Renal pelvis (tissue), 4 donors: ENCODE data around the gene RTCA. TPM values are rescaled to one million over a fixed set of nuclear protein-coding genes. Genes with fewer than 3 reads are reported as not detected.
A peak's percentile ranks its signal among the peaks of the same experiment; 100 is the strongest.
"Not testable (repeated sequence)": the region's sequence is repeated elsewhere in the genome, so short reads cannot be mapped to it uniquely, and the experiment has no call there.

ENCODE experiments used
- DNase-seq: peaks from one replicate; pipeline ENCODE4 v3.0.0-alpha.2; 2013
- polyA plus RNA-seq, 3 donors: library from polyadenylated mRNA; unstranded; fragments of 120-200 nt; gene quantifications; one replicate each; pipeline ENCODE4 v1.2.1, GENCODE V29; 2013; ENCODE audit not compliant: insufficient read length in 3 of 3

RTCA gene
- polyA plus RNA-seq, 3 donors = 27.5 to 41.1 (median 36.5) TPM

- no peak for DNase-seq
Observed at GRCh38 chr1:100250807-100251206, 15.2 kb upstream of the RTCA start.

DNA sequence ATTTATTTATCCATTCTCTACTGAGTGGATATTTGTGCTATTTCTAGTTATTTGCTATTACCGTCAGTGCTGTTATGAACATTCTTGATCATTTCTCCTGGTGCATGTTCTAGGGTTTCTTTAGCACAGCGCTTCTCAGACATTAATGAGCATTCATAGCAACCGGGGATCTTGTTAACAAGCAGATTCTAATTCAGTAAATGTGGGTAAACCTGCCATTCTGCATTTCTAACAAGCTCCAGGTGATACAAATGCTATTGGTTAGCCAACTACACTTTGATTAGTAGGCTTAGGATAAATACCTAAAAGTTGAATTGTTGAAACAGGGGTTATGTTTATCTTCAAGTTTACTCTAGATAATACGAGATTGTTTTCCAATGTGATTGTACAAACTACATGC lies 13.1 kb upstream of the RTCA start:
- DNase-seq = no peak

DNA sequence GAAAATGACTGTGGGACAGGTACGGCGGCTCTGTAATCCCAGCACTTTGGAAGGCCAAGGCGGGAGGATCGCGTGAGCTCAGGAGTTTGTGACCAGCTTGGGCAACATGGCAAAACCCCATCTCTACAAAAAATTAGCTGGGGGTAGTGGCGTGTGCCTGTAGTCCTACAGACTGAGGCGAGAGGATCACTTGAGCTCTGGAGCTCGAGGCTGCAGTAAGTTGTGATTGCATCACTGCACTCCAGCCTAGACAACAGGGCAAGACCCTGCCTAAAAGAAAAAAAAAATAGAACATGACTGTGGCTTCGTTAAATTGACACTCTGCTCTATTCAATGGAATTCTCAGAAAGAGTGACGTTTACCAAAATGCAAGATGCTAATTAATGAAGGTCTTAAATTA lies 12.5 kb upstream of the RTCA start:
- DNase-seq = no peak

GRCh38 chr1:100256273-100256672 lies 9.7 kb upstream of the RTCA start:
- not testable (repeated sequence) for DNase-seq

DNA sequence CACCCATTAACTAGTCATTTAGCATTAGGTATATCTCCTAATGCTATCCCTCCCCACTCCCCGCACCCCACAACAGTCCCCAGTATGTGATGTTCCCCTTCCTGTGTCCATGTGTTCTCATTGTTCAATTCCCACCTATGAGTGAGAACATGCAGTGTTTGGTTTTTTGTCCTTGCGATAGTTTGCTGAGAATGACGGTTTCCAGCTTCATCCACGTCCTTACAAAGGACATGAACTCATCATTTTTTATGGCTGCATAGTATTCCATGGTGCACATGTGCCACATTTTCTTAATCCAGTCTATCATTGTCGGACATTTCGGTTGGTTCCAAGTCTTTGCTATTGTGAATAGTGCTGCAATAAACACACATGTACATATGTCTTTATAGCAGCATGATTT lies 7.6 kb upstream of the RTCA start:
- not testable (repeated sequence) for DNase-seq

DNA sequence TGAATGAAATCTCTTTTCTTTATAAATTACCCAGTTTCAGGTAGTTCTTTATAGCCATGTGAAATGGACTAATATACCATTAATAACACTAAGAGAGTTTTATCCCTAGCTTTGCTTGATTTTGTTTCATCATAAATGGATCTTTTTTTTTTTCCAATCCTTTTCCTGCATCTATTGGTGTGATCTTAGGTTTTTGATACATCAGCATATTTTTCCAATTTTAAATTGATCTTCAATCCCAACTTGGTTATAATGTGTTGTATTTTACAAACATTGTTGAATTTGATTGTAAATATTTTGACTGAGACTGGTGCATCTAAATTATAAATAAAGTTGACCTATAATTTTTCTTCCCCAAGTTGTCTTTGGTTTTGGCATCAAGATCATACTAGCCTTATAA lies 4.3 kb upstream of the RTCA start:
- DNase-seq = no peak

- DNase-seq = not testable (repeated sequence)
Observed at GRCh38 chr1:100264081-100264480, 1.9 kb upstream of the RTCA start.

- DNase-seq = no peak
Observed at GRCh38 chr1:100265562-100265930, 470 bp upstream of the RTCA start.

DNA sequence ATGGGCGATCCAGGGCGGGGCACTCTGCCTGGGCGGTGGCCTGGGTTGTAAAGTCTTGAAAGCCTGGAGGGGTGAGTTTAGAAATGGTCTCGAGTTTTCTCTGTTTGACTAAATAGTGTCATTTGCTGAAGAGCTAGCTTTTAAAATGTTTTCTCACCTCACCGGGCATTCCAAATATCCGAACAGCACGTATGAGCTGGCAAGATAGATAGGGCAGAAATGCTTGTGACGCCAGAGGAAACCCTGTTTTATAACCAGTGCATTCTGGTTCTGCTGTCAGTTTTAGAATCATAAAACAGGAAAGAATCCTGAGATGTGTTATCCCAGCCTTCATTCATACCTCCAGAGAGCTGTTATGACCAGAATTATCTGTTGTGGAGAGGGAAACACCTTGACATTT lies 725 bp downstream of the RTCA start:
- peak; percentile 5 for DNase-seq

DNA sequence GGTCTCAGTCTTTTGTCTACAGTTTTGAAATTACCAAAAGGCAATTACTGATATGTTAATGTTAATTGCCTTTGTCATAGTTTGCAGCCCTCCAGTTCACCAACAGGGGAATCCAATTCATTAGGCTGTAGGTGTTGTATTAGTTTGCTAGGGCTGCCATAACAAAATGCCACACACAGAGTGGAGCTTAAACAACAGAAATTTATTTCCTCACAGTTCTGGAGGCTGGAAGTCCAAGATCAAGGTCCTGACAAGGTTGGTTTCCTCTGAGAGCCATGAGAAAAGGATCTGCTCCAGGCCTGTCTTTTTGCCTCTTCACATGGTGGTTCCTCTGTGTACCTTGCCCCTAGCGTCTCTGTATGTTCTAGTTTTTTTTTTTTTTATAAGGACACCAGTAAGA lies 1.3 kb downstream of the RTCA start:
- DNase-seq = no peak

DNA sequence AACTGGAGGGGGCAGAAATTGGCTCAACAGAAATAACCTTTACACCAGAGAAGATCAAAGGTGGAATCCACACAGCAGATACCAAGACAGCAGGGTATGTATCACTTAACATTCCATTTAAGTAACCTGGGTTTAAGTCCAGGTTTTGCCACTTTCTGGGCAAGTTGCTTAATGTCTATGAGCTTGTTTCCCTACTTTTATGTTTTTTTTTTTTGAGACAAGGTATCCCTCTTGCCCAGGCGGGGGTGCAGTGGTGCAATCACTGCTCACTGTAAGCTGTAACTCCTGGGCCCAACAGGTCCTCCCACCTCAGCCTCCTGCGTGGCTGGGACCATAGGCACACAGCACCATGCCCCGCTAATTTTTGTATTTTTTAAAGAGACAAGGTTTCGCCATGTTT lies 2.2 kb downstream of the RTCA start:
- no peak for DNase-seq

- no peak for DNase-seq
Observed at GRCh38 chr1:100277866-100278265, 11.8 kb downstream of the RTCA start.

GRCh38 chr1:100279358-100279923 lies 13.4 kb downstream of the RTCA start:
- DNase-seq = no peak

GRCh38 chr1:100279954-100280682 lies 14.1 kb downstream of the RTCA start:
- no peak for DNase-seq

GRCh38 chr1:100284591-100284990 lies 18.6 kb downstream of the RTCA start:
- DNase-seq = no peak

DNA sequence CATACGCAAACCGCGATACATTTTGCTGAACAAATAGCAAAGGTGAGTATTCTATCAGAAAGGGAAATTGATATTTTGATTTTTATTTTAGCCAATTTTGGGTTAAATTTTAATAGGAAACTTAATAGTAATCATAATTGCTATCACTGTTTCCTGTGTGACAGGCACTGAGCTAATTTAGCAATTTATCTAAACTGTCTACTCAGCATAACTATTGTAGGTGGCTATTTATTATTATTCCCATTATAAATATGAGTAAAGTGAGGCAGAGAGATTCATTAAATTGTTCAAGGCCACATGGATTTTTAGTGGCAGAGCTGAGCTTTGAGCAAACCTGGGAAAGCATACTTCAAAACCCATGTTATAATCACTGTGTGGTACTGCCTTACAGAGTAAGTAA lies 21.1 kb downstream of the RTCA start:
- no peak for DNase-seq

DNA sequence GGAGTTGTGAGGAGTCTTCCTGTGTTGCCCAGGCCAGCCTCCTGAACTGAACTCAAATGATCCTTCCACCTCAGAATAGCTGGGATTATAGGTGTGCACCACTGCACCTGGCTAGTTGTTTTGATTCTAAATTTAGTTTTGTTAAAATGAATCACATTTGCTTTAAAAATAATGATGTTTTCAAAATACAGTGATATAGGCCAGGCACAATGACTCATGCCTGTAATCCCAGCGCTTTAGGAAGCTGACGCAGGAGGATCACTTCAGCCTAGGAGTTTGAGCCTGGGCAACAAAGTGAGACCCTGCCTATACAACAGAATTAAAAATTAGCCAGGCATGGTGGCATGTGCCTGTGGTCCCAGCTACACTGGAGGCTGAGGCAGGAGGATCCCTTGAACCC lies 24.3 kb downstream of the RTCA start:
- DNase-seq = no peak

- DNase-seq = no peak
Observed at GRCh38 chr1:100292711-100293110, 26.7 kb downstream of the RTCA start.

- DNase-seq = no peak
Observed at GRCh38 chr1:100296140-100296539, 30.1 kb downstream of the RTCA start.

DNA sequence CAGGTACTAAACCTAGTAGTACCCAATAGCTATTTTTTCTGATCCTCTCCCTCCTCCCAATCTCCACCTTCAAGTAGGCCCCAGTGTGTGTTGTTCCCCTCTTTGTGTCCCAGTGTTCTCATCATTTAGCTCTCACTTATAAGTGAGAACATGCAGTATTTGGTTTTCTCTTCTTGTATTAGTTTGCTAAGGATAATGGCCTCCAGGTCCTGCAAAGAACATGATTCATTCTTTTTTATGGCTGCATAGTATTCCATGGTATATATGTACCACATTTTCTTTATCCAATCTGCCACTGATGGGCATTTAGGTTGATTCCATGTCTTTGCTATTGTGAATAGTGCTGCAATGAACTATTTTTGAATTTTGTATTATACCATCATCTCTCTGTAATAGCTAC lies 31.0 kb downstream of the RTCA start:
- DNase-seq = not testable (repeated sequence)

DNA sequence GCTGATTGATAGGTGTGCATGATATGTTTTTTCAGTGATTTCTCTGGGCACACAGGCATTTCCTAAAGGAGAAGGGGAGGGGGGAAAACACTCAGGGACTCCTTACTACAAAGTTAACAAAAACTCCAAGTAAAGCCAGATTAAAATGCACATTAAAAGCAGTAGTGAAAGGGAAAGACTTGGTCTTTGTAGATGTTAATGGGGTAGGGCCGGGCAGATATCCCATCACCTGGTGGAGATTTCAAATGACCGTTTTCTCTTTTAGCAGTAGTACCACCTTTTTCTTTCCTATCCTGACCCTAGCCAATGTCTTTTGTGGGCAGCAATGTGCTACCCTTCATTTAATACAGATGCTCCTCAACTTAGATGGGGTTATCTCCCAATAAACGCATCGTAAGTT lies 32.5 kb downstream of the RTCA start:
- DNase-seq = no peak

DNA sequence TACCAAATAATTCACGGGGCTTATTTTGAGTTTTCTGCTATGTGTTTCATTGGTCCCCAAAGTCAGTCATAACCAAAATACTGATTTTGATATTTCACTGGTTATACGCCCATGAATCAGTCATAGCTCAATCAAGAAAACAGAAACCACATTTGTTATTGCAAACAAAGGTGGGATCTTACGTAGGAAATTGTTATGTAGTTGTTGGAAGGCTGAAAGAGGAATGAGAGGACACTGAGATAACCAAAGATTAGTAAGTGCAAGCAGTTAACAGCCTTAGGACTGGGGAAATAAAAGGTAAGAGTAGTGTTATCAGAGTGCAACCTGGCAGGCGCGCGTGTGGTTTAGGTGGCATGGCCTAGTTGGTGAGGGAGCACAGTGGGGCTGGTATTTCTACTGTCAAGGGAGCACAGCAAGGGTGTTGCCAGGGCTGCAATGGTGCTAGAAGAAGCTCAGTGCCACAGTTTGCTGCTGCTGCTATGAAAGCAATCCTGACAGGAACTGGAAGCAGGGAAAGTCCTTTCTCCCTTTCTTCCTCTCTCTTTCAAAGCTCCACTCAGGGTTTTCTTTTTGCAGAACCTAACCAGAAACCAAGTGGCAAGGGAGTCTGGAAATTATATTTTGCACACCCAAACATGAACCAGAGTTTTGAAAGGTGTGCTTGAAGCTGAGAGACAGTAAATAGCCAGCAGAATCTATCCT lies 33.7 kb downstream of the RTCA start:
- no peak for DNase-seq

DNA sequence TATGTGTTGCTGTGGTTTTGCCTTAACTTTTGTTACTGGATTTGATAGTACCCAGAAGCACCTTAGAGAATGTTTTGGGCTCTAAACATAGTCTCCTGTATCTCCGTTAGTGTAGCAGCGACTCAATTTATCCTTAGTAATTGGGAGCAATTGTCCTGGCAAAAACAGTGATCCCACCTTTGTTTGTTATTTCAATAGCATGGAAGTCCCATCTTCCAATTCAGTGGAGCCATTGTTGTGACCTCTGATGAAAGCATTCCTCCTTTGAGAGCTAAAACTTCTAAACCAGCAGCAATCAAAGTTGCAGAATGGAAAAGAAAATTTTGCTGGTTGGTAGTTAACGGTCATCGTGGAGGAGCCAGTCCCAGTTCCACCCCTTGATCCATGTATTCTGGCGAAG lies 34.7 kb downstream of the RTCA start:
- no peak for DNase-seq

- no peak for DNase-seq
Observed at GRCh38 chr1:100302739-100303138, 36.7 kb downstream of the RTCA start.
